ENCODE results near the gene SLC34A3.

- TF ChIP-seq CTCF (IDR thresholded peaks at IDR 0.05) (no peak), EP300 (IDR thresholded peaks at IDR 0.05) (no peak)
Measured at GRCh38 chr9:137211532-137211931, 19.2 kb upstream of the SLC34A3 start.
